HAP-1 (cell line): Measurements from ENCODE around the gene NCOA1.

Experiments
- DNase-seq, 2 experiments: peaks; one replicate each; pipeline ENCODE4 v3.0.0-alpha.2; 2016 to 2020; ENCODE audit warnings: low spot score in 2 of 2
- H3K27me3 ChIP-seq: fragments of 250-450 bp; sonication (Bioruptor Pico); 2 replicates; pipeline ENCODE4 v1.5.1; 2020; ENCODE audit warnings: low read depth, mild to moderate bottlenecking, moderate library complexity
- H3K36me3 ChIP-seq: fragments of 250-450 bp; sonication (Bioruptor Pico); replicated peaks from 2 replicates; pipeline ENCODE4 v1.5.1; 2020; ENCODE audit warnings: mild to moderate bottlenecking
- H3K4me1 ChIP-seq: fragments of 250-450 bp; sonication (Bioruptor Pico); 2 replicates; pipeline ENCODE4 v1.5.1; 2020; ENCODE audit warnings: mild to moderate bottlenecking
- H3K4me3 ChIP-seq: fragments of 250-450 bp; sonication (Bioruptor Pico); 2 replicates; pipeline ENCODE4 v1.5.1; 2020; ENCODE audit warnings: mild to moderate bottlenecking, moderate library complexity
- H3K9me3 ChIP-seq: fragments of 250-450 bp; sonication (Bioruptor Pico); 2 replicates; pipeline ENCODE4 v1.5.1; 2020; ENCODE audit warnings: mild to moderate bottlenecking, moderate library complexity
- in situ Hi-C: fragments of 300-500 bp; cut with MboI; formaldehyde crosslinking; loops from 3 replicates; pipeline ENCODE4 v1.14.3; 2020; ENCODE audit warnings: low sequenced_read_pairs, inconsistent platforms, mixed read lengths

The NCOA1 gene

DNA sequence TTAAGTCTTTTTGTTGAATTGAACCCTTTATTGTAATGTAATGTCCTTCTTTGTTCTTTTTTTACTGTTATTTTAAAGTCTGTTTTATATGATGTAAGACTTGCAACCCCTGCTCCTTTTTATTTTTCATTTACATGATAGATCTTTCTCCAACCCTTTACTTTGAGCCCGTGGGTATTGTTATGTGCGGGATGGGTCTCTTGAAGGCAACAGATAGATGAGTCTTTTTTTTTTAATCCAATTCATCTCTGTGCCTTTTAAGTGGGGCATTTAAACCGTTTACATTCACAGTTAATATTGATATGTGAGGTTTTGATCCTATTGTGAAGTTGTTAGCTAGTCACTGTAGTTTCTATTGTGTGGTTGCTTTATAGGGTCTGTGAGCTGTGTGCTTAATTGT lies 120.6 kb downstream of the NCOA1 start:
- Histone ChIP-seq H3K4me3 (no peak overlapping the region), H3K9me3 (no peaks in the 10 kb centered on the region), H3K4me1 (peaks cover 13% of the 10 kb centered on the region), H3K27me3 (peaks cover 9% of the 10 kb centered on the region; the same call in 1 of the 2 replicates), H3K36me3 (no peaks in the 10 kb centered on the region)
- DNase-seq, result peak; percentile 74 to 92
- in situ Hi-C loops, result no loop called here

GRCh38 chr2:24613154-24613814 lies 122.2 kb downstream of the NCOA1 start:
- in situ Hi-C loops, result no loop called here
- Histone ChIP-seq H3K4me1 (peaks cover 13% of the 10 kb centered on the region), H3K36me3 (no peaks in the 10 kb centered on the region), H3K9me3 (no peaks in the 10 kb centered on the region), H3K4me3 (no peak overlapping the region), H3K27me3 (peaks cover 14% of the 10 kb centered on the region; the same call in 1 of the 2 replicates)
- DNase-seq, result peak; percentile 20 to 51

DNA sequence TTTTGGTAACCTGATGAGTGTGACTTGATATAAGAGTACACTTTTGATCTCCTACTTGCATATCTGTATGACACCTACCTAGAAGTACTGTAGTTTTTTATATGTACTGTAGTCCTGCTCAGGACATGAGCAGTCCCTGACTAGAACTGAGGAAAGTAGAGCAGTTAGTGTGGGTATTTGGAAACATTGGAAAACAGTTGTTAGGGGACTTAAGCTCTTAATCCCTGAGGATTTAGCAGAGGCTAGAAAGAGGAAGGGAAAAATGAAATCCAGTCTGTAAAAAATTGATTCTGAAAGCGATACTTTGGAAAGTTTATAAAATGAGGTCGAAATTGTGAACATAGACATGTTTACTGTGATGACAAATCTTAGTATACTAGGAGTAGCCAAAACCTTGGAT lies 125.6 kb downstream of the NCOA1 start:
- Histone ChIP-seq H3K4me3 (no peak overlapping the region), H3K36me3 (no peaks in the 10 kb centered on the region), H3K4me1 (peaks cover 6% of the 10 kb centered on the region), H3K9me3 (no peaks in the 10 kb centered on the region), H3K27me3 (peaks cover 14% of the 10 kb centered on the region; the same call in 1 of the 2 replicates)
- DNase-seq, result no peak
- in situ Hi-C loops, result no loop called here

GRCh38 chr2:24617424-24617823 lies 126.4 kb downstream of the NCOA1 start:
- no peaks in the 10 kb centered on the region for H3K36me3 ChIP-seq
- peaks cover under 1% of the 10 kb centered on the region for H3K4me1 ChIP-seq
- H3K4me3 ChIP-seq, result no peak overlapping the region
- in situ Hi-C loops, result no loop called here
- no peaks in the 10 kb centered on the region for H3K9me3 ChIP-seq
- DNase-seq, result no peak
- peaks cover 14% of the 10 kb centered on the region; the same call in 1 of the 2 replicates for H3K27me3 ChIP-seq

DNA sequence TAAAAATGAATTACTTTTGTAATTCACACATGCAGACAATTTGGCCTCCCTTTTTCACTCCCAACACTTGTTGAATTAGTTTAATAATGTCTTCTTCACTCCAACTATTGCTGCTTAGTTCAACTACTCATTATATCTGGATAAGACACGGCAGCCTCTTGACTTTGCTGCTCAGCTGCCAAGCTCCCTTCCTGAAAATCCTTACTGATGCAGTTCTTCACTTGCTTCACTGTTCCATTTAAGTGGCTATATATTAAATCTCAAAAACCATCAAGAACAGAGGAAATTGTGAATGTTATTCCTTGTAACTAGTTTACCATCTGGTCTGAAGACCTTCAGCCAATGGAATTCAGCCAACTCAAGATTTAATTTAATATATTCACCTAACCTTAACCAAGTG lies 127.1 kb downstream of the NCOA1 start:
- in situ Hi-C loops, result no loop called here
- H3K27me3 ChIP-seq, result peaks cover 14% of the 10 kb centered on the region; the same call in 1 of the 2 replicates
- H3K4me3 ChIP-seq, result no peak overlapping the region
- no peaks in the 10 kb centered on the region; the same call in 1 of the 2 replicates for H3K4me1 ChIP-seq
- no peaks in the 10 kb centered on the region for H3K36me3 ChIP-seq
- DNase-seq, result no peak
- no peaks in the 10 kb centered on the region for H3K9me3 ChIP-seq

GRCh38 chr2:24618680-24619079 lies 127.6 kb downstream of the NCOA1 start:
- H3K4me3 ChIP-seq, result no peak overlapping the region
- H3K9me3 ChIP-seq, result no peaks in the 10 kb centered on the region
- H3K4me1 ChIP-seq, result no peaks in the 10 kb centered on the region; the same call in 1 of the 2 replicates
- DNase-seq, result no peak
- H3K36me3 ChIP-seq, result no peaks in the 10 kb centered on the region
- in situ Hi-C loops, result no loop called here
- H3K27me3 ChIP-seq, result peaks cover 14% of the 10 kb centered on the region; the same call in 1 of the 2 replicates

GRCh38 chr2:24620936-24621335 lies 129.9 kb downstream of the NCOA1 start:
- peaks cover 7% of the 10 kb centered on the region; the same call in 1 of the 2 replicates for H3K27me3 ChIP-seq
- no peaks in the 10 kb centered on the region for H3K9me3 ChIP-seq
- in situ Hi-C loops, result no loop called here
- DNase-seq, result no peak
- no peak overlapping the region for H3K4me3 ChIP-seq
- no peaks in the 10 kb centered on the region for H3K36me3 ChIP-seq
- no peaks in the 10 kb centered on the region for H3K4me1 ChIP-seq

GRCh38 chr2:24621779-24622538 lies 130.9 kb downstream of the NCOA1 start:
- in situ Hi-C loops, result no loop called here
- Histone ChIP-seq H3K4me3 (no peak overlapping the region), H3K9me3 (no peaks in the 10 kb centered on the region), H3K4me1 (no peaks in the 10 kb centered on the region), H3K36me3 (no peaks in the 10 kb centered on the region), H3K27me3 (0 out of 2 replicates have a peak, but pooled peaks cover 5% of the 10 kb centered on the region)
- DNase-seq, result no peak

GRCh38 chr2:24623535-24623934 lies 132.5 kb downstream of the NCOA1 start:
- in situ Hi-C loops, result no loop called here
- no peaks in the 10 kb centered on the region for H3K4me1 ChIP-seq
- H3K9me3 ChIP-seq, result no peaks in the 10 kb centered on the region
- H3K4me3 ChIP-seq, result no peak overlapping the region
- H3K27me3 ChIP-seq, result no peaks in the 10 kb centered on the region
- no peak for DNase-seq
- no peaks in the 10 kb centered on the region for H3K36me3 ChIP-seq

- Histone ChIP-seq H3K4me3 (no peak overlapping the region), H3K27me3 (no peaks in the 10 kb centered on the region), H3K36me3 (no peaks in the 10 kb centered on the region), H3K9me3 (no peaks in the 10 kb centered on the region), H3K4me1 (no peaks in the 10 kb centered on the region)
- DNase-seq, result no peak
- in situ Hi-C loops, result no loop called here
These were observed 134.7 kb downstream of the NCOA1 start for GRCh38 chr2:24625728-24626127.

GRCh38 chr2:24626131-24626530 lies 135.1 kb downstream of the NCOA1 start:
- no peak for DNase-seq
- Histone ChIP-seq H3K27me3 (no peaks in the 10 kb centered on the region), H3K4me3 (no peak overlapping the region), H3K4me1 (no peaks in the 10 kb centered on the region), H3K9me3 (no peaks in the 10 kb centered on the region), H3K36me3 (no peaks in the 10 kb centered on the region)
- in situ Hi-C loops, result no loop called here

- no peak for DNase-seq
- Histone ChIP-seq H3K4me3 (no peak overlapping the region), H3K36me3 (no peaks in the 10 kb centered on the region), H3K4me1 (no peaks in the 10 kb centered on the region), H3K27me3 (no peaks in the 10 kb centered on the region; the same call in 1 of the 2 replicates), H3K9me3 (no peaks in the 10 kb centered on the region)
- in situ Hi-C loops, result no loop called here
These were observed 137.7 kb downstream of the NCOA1 start for GRCh38 chr2:24628746-24629145.

DNA sequence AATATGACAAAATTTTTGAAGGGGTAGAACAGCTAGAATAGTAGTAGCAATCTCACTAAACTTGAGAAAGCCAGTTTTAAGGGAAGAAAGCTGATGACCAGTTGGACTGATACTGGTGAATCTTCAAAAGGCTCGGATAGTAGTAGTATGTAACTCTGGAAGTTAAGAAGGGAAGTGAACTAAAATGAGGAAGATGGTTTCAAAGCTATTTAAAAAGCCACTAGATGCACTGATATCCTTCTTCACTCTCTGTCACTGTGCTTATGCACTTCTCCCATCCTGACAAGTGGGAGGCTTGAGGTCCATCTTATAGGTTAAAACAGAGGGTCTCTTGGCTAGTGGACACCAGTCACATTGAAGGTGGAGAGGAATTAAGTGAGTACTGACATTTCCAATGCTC lies 141.1 kb downstream of the NCOA1 start:
- no peaks in the 10 kb centered on the region for H3K4me1 ChIP-seq
- DNase-seq, result no peak
- in situ Hi-C loops, result no loop called here
- H3K9me3 ChIP-seq, result no peaks in the 10 kb centered on the region
- no peaks in the 10 kb centered on the region; the same call in 1 of the 2 replicates for H3K27me3 ChIP-seq
- H3K36me3 ChIP-seq, result no peaks in the 10 kb centered on the region
- no peak overlapping the region for H3K4me3 ChIP-seq

DNA sequence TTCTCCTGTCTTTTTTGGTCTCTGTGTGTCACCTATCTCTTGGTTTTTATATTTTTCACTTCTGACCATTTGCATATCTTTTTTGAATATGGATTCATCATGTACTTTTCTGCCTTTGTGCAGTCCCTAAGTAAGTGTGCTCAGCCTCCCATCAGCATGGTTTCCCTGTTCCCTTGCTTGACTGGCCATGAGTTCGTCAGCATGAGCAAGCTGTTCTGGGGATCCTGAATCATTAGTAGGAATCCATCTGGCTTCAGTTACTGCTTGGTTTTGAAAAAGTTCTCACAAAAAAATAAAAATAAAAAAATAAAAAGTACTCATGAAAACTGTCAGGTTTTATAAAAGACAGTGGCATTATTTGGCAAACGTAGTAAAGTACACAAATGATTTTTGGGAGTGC lies 144.1 kb downstream of the NCOA1 start:
- no peaks in the 10 kb centered on the region; the same call in 1 of the 2 replicates for H3K27me3 ChIP-seq
- no peak overlapping the region for H3K4me3 ChIP-seq
- no peak for DNase-seq
- in situ Hi-C loops, result no loop called here
- H3K36me3 ChIP-seq, result no peaks in the 10 kb centered on the region
- H3K4me1 ChIP-seq, result no peaks in the 10 kb centered on the region
- no peaks in the 10 kb centered on the region for H3K9me3 ChIP-seq
